Neuronal stem cell (in vitro differentiated cells): ENCODE results near the gene COG7.

Experiments used
- DNase-seq: peaks from one replicate; pipeline ENCODE4 v3.0.0-alpha.2; 2013; ENCODE audit warnings: low spot score
- H2AFZ ChIP-seq: one replicate; pipeline ENCODE4 v1.6.1; 2013; ENCODE audit warnings: mild to moderate bottlenecking, low read length, inconsistent platforms
- H2AK5ac ChIP-seq: 2 replicates; pipeline ENCODE4 v1.6.1; 2013; ENCODE audit warnings: low read depth, mild to moderate bottlenecking, inconsistent platforms, low read length, moderate library complexity, mixed read lengths
- H2BK120ac ChIP-seq: 2 replicates; pipeline ENCODE4 v1.6.1; 2013; ENCODE audit warnings: low read depth, mild to moderate bottlenecking, inconsistent platforms, low read length, moderate library complexity, mixed read lengths
- H2BK12ac ChIP-seq: one replicate; pipeline ENCODE4 v1.6.1; 2013; ENCODE audit warnings: low read length, inconsistent platforms
- H2BK15ac ChIP-seq: 2 replicates; pipeline ENCODE4 v1.6.1; 2013; ENCODE audit warnings: mild to moderate bottlenecking, low read length, inconsistent platforms, mixed read lengths
- H2BK5ac ChIP-seq: one replicate; pipeline ENCODE4 v1.6.1; 2013; ENCODE audit warnings: inconsistent platforms, mild to moderate bottlenecking, low read length, moderate library complexity
- H3K14ac ChIP-seq: one replicate; pipeline ENCODE4 v1.6.1; 2013; ENCODE audit warnings: low read length, inconsistent platforms
- H3K18ac ChIP-seq: 2 replicates; pipeline ENCODE4 v1.6.1; 2013; ENCODE audit warnings: low read length, inconsistent platforms
- H3K23ac ChIP-seq: 2 replicates; pipeline ENCODE4 v1.6.1; 2013; ENCODE audit warnings: low read depth, mild to moderate bottlenecking, mixed read lengths, low read length, inconsistent platforms; ENCODE audit not compliant: poor library complexity
- H3K27ac ChIP-seq: replicated peaks from 3 replicates; pipeline ENCODE4 v1.5.1; 2013; ENCODE audit warnings: low read length, inconsistent platforms
- H3K27me3 ChIP-seq, 3 experiments: 2 replicates each; pipeline ENCODE4 v1.6.1; 2013; ENCODE audit warnings: low read length in 3 of 3, mild to moderate bottlenecking in 2 of 3, inconsistent platforms in 1 of 3, low read depth in 1 of 3, mixed read lengths in 1 of 3, moderate library complexity in 1 of 3; ENCODE audit not compliant: control insufficient read depth in 3 of 3, insufficient read depth in 3 of 3
- H3K36me3 ChIP-seq, 2 donors: replicated peaks in 1 of 2; 2 replicates each; pipeline ENCODE4 v1.6.1; 2013; ENCODE audit warnings: low read length in 2 of 2; ENCODE audit not compliant: control insufficient read depth in 2 of 2, insufficient read depth in 2 of 2
- H3K4ac ChIP-seq: 2 replicates; pipeline ENCODE4 v1.6.1; 2013; ENCODE audit warnings: inconsistent platforms, mild to moderate bottlenecking, low read length, moderate library complexity
- H3K4me1 ChIP-seq, 2 donors: 1 replicate in 1 of 2; 2 replicates in 1 of 2; pipeline ENCODE4 v1.6.1; 2013; ENCODE audit warnings: low read length in 2 of 2, low read depth in 1 of 2; ENCODE audit not compliant: control insufficient read depth in 2 of 2, insufficient read depth in 1 of 2
- H3K4me2 ChIP-seq: one replicate; pipeline ENCODE4 v1.6.1; 2013; ENCODE audit warnings: mild to moderate bottlenecking, low read length, inconsistent platforms; ENCODE audit not compliant: insufficient read depth, poor library complexity, severe bottlenecking
- H3K4me3 ChIP-seq, 2 donors: 2 replicates each; pipeline ENCODE4 v1.5.1; 2013; ENCODE audit warnings: low read length in 2 of 2, mild to moderate bottlenecking in 2 of 2, inconsistent platforms in 1 of 2, moderate library complexity in 1 of 2
- H3K79me1 ChIP-seq: one replicate; pipeline ENCODE4 v1.6.1; 2013; ENCODE audit warnings: low read depth, mild to moderate bottlenecking, inconsistent platforms, low read length, moderate library complexity
- H3K9ac ChIP-seq: one replicate; pipeline ENCODE4 v1.6.1; 2013; ENCODE audit warnings: mild to moderate bottlenecking, low read depth, low read length, inconsistent platforms; ENCODE audit not compliant: poor library complexity
- H3K9me3 ChIP-seq, 2 donors: replicated peaks in 1 of 2; 2 replicates each; pipeline versions ENCODE3 to v1.6.1; 2013; ENCODE audit warnings: low read length in 2 of 2, mild to moderate bottlenecking in 2 of 2, inconsistent platforms in 1 of 2, low read depth in 1 of 2, mixed read lengths in 1 of 2, moderate library complexity in 1 of 2; ENCODE audit not compliant: control insufficient read depth in 2 of 2, insufficient read depth in 1 of 2
- H4K8ac ChIP-seq: one replicate; pipeline ENCODE4 v1.6.1; 2013; ENCODE audit warnings: low read depth, mild to moderate bottlenecking, inconsistent platforms, low read length, moderate library complexity
- H4K91ac ChIP-seq: one replicate; pipeline ENCODE4 v1.6.1; 2013; ENCODE audit warnings: low read length, low read depth, mild to moderate bottlenecking, inconsistent platforms; ENCODE audit not compliant: poor library complexity
- WGBS, 2 donors: extraction: QIAGEN DNeasy Blood & Tissue Kit; methylation state at CpG; one replicate each; pipeline ENCODE4 v1.1.7; 2013; ENCODE audit warnings: missing lambda C conversion rate in 2 of 2, mixed read lengths in 1 of 2; ENCODE audit not compliant: insufficient read length in 2 of 2, insufficient replicate concordance in 1 of 2; ENCODE audit errors: extremely low coverage in 2 of 2; 5-methylcytosine and 5-hydroxymethylcytosine counted together

Gene COG7

DNA sequence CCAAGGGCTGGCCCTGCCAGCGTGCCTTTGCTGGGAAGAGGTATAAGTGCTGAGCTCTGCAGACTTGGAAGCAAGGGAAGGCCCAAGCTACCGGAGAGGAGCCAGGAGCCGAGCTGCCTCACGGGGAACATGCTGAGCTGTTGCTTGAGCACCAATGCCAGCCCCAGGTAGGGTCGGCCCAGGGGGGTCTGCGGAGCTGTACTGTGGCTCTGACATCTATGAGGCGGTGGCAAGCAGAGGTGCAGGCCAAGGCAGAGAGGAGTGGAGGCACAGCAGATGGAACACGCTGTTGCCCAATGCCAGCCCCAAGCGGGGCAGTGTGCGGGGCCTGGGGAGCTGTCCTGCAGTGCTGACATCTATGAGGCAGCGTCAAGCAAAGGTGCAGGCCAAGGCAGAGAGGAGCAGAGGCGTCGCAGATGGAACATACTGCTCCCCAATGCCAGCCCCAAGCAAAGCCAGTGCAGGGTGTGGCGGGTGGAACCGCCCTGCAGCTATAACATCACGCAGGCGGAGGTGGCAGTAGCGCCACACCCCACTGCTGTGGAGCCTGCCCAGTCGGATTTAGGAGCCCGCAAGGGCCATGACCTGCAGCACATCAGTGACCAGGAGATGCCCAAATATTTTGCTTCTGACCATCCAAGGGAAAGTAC is 47.3 kb upstream of the COG7 start:
- H4K8ac ChIP-seq = no peak overlapping the region
- H3K9me3 ChIP-seq = no peaks in the 10 kb centered on the region
- H3K27ac ChIP-seq = no peak overlapping the region
- H3K9ac ChIP-seq = peak overlapping the region; percentile 57
- peaks cover 12 to 60% of the 10 kb centered on the region in 2 donors for H3K36me3 ChIP-seq
- peaks cover 8% of the 10 kb centered on the region for H3K79me1 ChIP-seq
- no peak for DNase-seq
- H3K4me2 ChIP-seq = no peak overlapping the region
- no peak overlapping the region for H2AK5ac ChIP-seq
- H2BK120ac ChIP-seq = no peak overlapping the region
- peaks cover 15 to 16% of the 10 kb centered on the region in 2 donors for H3K4me1 ChIP-seq
- no peaks in the 10 kb centered on the region for H3K27me3 ChIP-seq
- no peak overlapping the region for H3K4ac ChIP-seq
- H3K4me3 ChIP-seq = no peak overlapping the region
- no peak overlapping the region for H3K14ac ChIP-seq
- H4K91ac ChIP-seq = no peak overlapping the region
- WGBS, 2 donors = no CpG with 5 or more reads among the region's 20 CpGs
- no peak overlapping the region for H2BK15ac ChIP-seq
- H3K18ac ChIP-seq = no peak overlapping the region
- no peak overlapping the region for H2AFZ ChIP-seq
- no peak overlapping the region for H2BK5ac ChIP-seq
- no peak overlapping the region for H2BK12ac ChIP-seq
- H3K23ac ChIP-seq = no peak overlapping the region

DNA sequence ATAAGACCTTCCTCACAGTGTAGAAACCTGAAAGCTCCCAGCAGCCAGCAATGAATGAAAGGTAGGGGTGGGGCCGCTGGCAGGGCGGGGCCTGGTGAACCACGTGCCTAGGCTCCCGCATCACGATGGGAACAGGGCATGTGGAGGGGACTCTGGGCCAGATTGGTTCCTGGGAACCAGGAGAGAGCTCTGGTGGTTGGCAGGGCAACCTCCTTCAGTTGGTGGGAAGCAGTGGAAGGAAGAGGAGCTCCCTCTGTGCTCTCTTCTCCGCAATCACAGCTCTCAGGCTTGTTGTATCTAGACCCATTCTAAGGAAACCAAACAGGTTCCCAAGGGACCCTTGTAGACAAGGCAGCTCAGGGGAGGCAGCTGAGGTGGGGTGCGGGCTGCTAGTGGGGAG is 46.8 kb upstream of the COG7 start:
- no peak overlapping the region for H3K9ac ChIP-seq
- H3K4me1 ChIP-seq = peaks cover 10% of the 10 kb centered on the region in 2 donors
- no peak overlapping the region for H3K14ac ChIP-seq
- no peaks in the 10 kb centered on the region for H3K9me3 ChIP-seq
- H3K4me2 ChIP-seq = no peak overlapping the region
- no peak overlapping the region for H3K27ac ChIP-seq
- H2BK12ac ChIP-seq = no peak overlapping the region
- no peak overlapping the region for H2BK15ac ChIP-seq
- H3K4me3 ChIP-seq = no peak overlapping the region
- H2AFZ ChIP-seq = no peak overlapping the region
- no peak overlapping the region for H3K23ac ChIP-seq
- H3K36me3 ChIP-seq = peaks cover 13 to 65% of the 10 kb centered on the region in 2 donors
- H2BK120ac ChIP-seq = no peak overlapping the region
- DNase-seq = no peak
- no peak overlapping the region for H3K4ac ChIP-seq
- H2AK5ac ChIP-seq = no peak overlapping the region
- peaks cover 6% of the 10 kb centered on the region for H3K79me1 ChIP-seq
- no peak overlapping the region for H4K91ac ChIP-seq
- no peak overlapping the region for H3K18ac ChIP-seq
- WGBS, 2 donors = no CpG with 5 or more reads among the region's 7 CpGs
- no peak overlapping the region for H4K8ac ChIP-seq
- H2BK5ac ChIP-seq = no peak overlapping the region
- H3K27me3 ChIP-seq = no peaks in the 10 kb centered on the region

DNA sequence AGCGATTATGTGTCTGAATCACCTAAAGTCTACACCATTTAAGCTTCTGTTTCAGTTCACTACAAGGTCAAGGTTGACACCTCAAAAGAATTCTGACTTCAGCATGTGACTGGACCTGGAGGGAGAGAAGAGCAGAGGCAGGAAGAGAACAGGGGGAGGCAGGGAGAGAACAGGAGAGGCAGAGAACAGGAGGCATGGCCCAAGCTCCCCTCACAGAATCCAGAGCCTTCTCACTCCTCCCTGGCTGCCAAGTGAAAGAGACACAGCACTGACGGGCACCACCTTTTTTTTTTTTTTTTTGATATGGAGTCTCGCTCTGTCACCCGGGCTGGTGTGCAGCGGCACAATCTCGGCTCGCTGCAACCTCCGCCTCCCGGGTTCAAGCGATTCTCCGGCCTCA is 45.9 kb upstream of the COG7 start:
- Histone ChIP-seq H2BK120ac (no peak overlapping the region), H3K79me1 (peaks cover 6% of the 10 kb centered on the region), H3K4me3 (no peak overlapping the region), H3K27ac (no peak overlapping the region), H3K9ac (no peak overlapping the region), H3K27me3 (no peaks in the 10 kb centered on the region), H2AK5ac (no peak overlapping the region), H2BK5ac (no peak overlapping the region), H2AFZ (no peak overlapping the region), H2BK12ac (no peak overlapping the region), H3K4me2 (no peak overlapping the region), H2BK15ac (no peak overlapping the region), H3K9me3 (no peaks in the 10 kb centered on the region), H3K14ac (no peak overlapping the region), H3K23ac (no peak overlapping the region), H4K8ac (no peak overlapping the region), H4K91ac (no peak overlapping the region), H3K18ac (no peak overlapping the region), H3K36me3 (peaks cover 21 to 73% of the 10 kb centered on the region in 2 donors), H3K4me1 (peaks cover 2 to 5% of the 10 kb centered on the region in 2 donors), H3K4ac (no peak overlapping the region)
- no CpG with 5 or more reads among the region's 11 CpGs for WGBS, 2 donors
- DNase-seq = no peak

DNA sequence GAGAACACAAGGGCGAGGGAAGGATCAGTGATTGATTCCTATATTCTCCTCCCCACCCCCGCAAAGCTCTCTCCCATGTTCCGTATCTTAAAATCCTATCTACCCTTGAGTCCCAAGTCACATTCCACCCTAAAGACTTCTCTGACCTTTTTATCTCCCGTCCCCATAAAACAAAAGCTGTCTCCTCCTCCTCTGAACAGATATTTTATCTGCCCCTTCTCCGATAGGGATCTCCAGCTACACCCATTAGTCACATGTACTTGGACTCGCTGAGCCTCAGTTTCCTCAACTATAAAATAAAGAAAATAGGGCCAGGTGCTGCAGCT is 44.5 kb upstream of the COG7 start:
- H3K23ac ChIP-seq = no peak overlapping the region
- peaks cover 34 to 79% of the 10 kb centered on the region in 2 donors for H3K36me3 ChIP-seq
- H3K9me3 ChIP-seq = no peaks in the 10 kb centered on the region
- no peaks in the 10 kb centered on the region for H3K27me3 ChIP-seq
- no peak overlapping the region for H4K8ac ChIP-seq
- H2BK15ac ChIP-seq = no peak overlapping the region
- no peak overlapping the region for H2BK5ac ChIP-seq
- no peak overlapping the region for H3K9ac ChIP-seq
- no peak overlapping the region for H2AFZ ChIP-seq
- H2BK120ac ChIP-seq = no peak overlapping the region
- no CpG with 5 or more reads among the region's 6 CpGs for WGBS, 2 donors
- no peak overlapping the region for H3K4me3 ChIP-seq
- H3K14ac ChIP-seq = no peak overlapping the region
- H3K4ac ChIP-seq = no peak overlapping the region
- peaks cover 6% of the 10 kb centered on the region for H3K79me1 ChIP-seq
- H3K18ac ChIP-seq = no peak overlapping the region
- peaks cover 0 to 4% of the 10 kb centered on the region in 2 donors for H3K4me1 ChIP-seq
- no peak overlapping the region for H2AK5ac ChIP-seq
- no peak overlapping the region for H2BK12ac ChIP-seq
- H3K27ac ChIP-seq = no peak overlapping the region
- no peak for DNase-seq
- H4K91ac ChIP-seq = no peak overlapping the region
- no peak overlapping the region for H3K4me2 ChIP-seq
